Astrocyte (in vitro differentiated cells and primary cell): ENCODE measurements around the gene F3. TPM values are rescaled to one million over a fixed set of nuclear protein-coding genes. Genes with fewer than 3 reads are reported as not detected.

ENCODE experiments used
- DNase-seq: peaks from one replicate; pipeline ENCODE4 v3.0.0-alpha.2; 2010; ENCODE audit warnings: low read depth
- FAIRE-seq: peaks from 2 replicates; lab custom pipeline; 2011; peaks lifted over from hg19 to GRCh38; lab: Jason Lieb, UNC
- H2AFZ ChIP-seq: 2 replicates; pipeline ENCODE4 v1.6.0; 2012; ENCODE audit warnings: low read depth, low read length, inconsistent platforms
- H3K27ac ChIP-seq: 2 replicates; pipeline ENCODE4 v1.5.1; 2011; ENCODE audit warnings: low read depth, low read length, inconsistent platforms
- H3K27me3 ChIP-seq: 2 replicates; pipeline ENCODE4 v1.6.0; 2011; ENCODE audit warnings: low read length, inconsistent platforms; ENCODE audit not compliant: insufficient read depth
- H3K36me3 ChIP-seq: 2 replicates; pipeline ENCODE4 v1.5.1; 2011; ENCODE audit warnings: low read length, inconsistent platforms; ENCODE audit not compliant: insufficient read depth
- H3K4me1 ChIP-seq: 2 replicates; pipeline ENCODE4 v1.5.1; 2011; ENCODE audit warnings: low read length, inconsistent platforms; ENCODE audit not compliant: insufficient read depth
- H3K4me2 ChIP-seq: 2 replicates; pipeline ENCODE4 v1.6.0; 2012; ENCODE audit warnings: low read length, inconsistent platforms
- H3K4me3 ChIP-seq: 2 replicates; pipeline ENCODE4 v1.5.1; 2011; ENCODE audit warnings: low read depth, mild to moderate bottlenecking, low read length, inconsistent platforms; ENCODE audit not compliant: insufficient read depth
- H3K79me2 ChIP-seq: 2 replicates; pipeline ENCODE4 v1.6.0; 2012; ENCODE audit warnings: mild to moderate bottlenecking, low read length, inconsistent platforms; ENCODE audit not compliant: insufficient read depth
- H3K9ac ChIP-seq: 2 replicates; pipeline ENCODE4 v1.6.0; 2012; ENCODE audit warnings: mild to moderate bottlenecking, low read length, inconsistent platforms
- H3K9me3 ChIP-seq: 2 replicates; pipeline ENCODE4 v1.5.1; 2012; ENCODE audit warnings: low read depth, mild to moderate bottlenecking, low read length, inconsistent platforms; ENCODE audit not compliant: insufficient read depth
- H4K20me1 ChIP-seq: 2 replicates; pipeline ENCODE4 v1.6.0; 2012; ENCODE audit warnings: low read length, inconsistent platforms; ENCODE audit not compliant: insufficient read depth
- H3K27ac Mint-ChIP-seq: one replicate; pipeline ENCODE4 v1.8.0; 2021; ENCODE audit warnings: mild to moderate bottlenecking, mixed read lengths; ENCODE audit not compliant: unreplicated experiment
- H3K27me3 Mint-ChIP-seq: one replicate; pipeline ENCODE4 v1.8.0; 2021; ENCODE audit warnings: low read depth, mixed read lengths; ENCODE audit not compliant: unreplicated experiment
- H3K36me3 Mint-ChIP-seq: one replicate; pipeline ENCODE4 v1.8.0; 2021; ENCODE audit warnings: low read depth, mixed read lengths; ENCODE audit not compliant: unreplicated experiment
- H3K4me1 Mint-ChIP-seq: one replicate; pipeline ENCODE4 v1.8.0; 2021; ENCODE audit warnings: low read depth, mixed read lengths; ENCODE audit not compliant: unreplicated experiment
- H3K4me3 Mint-ChIP-seq: one replicate; pipeline ENCODE4 v1.8.0; 2021; ENCODE audit warnings: mild to moderate bottlenecking, moderate library complexity, mixed read lengths; ENCODE audit not compliant: unreplicated experiment
- H3K9me3 Mint-ChIP-seq: one replicate; pipeline ENCODE4 v1.8.0; 2021; ENCODE audit warnings: mild to moderate bottlenecking, mixed read lengths; ENCODE audit not compliant: unreplicated experiment
- CTCF ChIP-seq: IDR thresholded peaks from 2 replicates; pipeline ENCODE4 v1.5.1; 2011; ENCODE audit warnings: low read depth, mild to moderate bottlenecking, inconsistent platforms, low read length, moderate library complexity; ENCODE audit not compliant: insufficient read depth
- EZH2 ChIP-seq: IDR thresholded peaks from 2 replicates; pipeline ENCODE4 v1.6.1; 2012; ENCODE audit warnings: mild to moderate bottlenecking, low read length, inconsistent platforms; ENCODE audit not compliant: insufficient read depth
- total RNA-seq: library from RNA; stranded (reverse); gene quantifications from 2 replicates; pipeline ENCODE4 v1.2.1, GENCODE V29; 2021

F3 gene
- total RNA-seq, 1 donor from 2014 or later: 36.1 TPM

- H3K4me3 ChIP-seq: no peak overlapping the region
- no peak overlapping the region for H3K4me3 Mint-ChIP-seq
- no peak overlapping the region for H3K4me2 ChIP-seq
- no peak overlapping the region for H3K9ac ChIP-seq
- DNase-seq: no peak
- H3K27ac Mint-ChIP-seq: no peak overlapping the region
- no peak for TF ChIP-seq CTCF
- no peak for TF ChIP-seq EZH2
- no peaks in the 10 kb centered on the region for H3K27me3 ChIP-seq
- peaks cover 4% of the 10 kb centered on the region for H3K36me3 Mint-ChIP-seq
- H3K27ac ChIP-seq: no peak overlapping the region
- no peak for FAIRE-seq
- H2AFZ ChIP-seq: no peak overlapping the region
- no peaks in the 10 kb centered on the region for H3K9me3 Mint-ChIP-seq
- H3K79me2 ChIP-seq: no peaks in the 10 kb centered on the region
- peaks cover 7% of the 10 kb centered on the region for H3K36me3 ChIP-seq
- H3K9me3 ChIP-seq: no peaks in the 10 kb centered on the region
- H4K20me1 ChIP-seq: no peaks in the 10 kb centered on the region
- no peaks in the 10 kb centered on the region for H3K27me3 Mint-ChIP-seq
- no peaks in the 10 kb centered on the region for H3K4me1 ChIP-seq
- H3K4me1 Mint-ChIP-seq: peaks cover 8% of the 10 kb centered on the region
These were observed 61.9 kb downstream of the F3 start for GRCh38 chr1:94479682-94480081.

Other genes with a start within 250 kb of the F3 start
- 38.4 and 41.6 TPM in 2 replicates for gene ABCD3, start 123.4 kb downstream of the F3 start, total RNA-seq